Right forelimb (tissue), 1 donor: ENCODE measurements around the gene RAB6B.
"Not testable (repeated sequence)": the region's sequence is repeated elsewhere in the genome, so short reads cannot be mapped to it uniquely, and the experiment has no call there.

ENCODE experiments used
- DNase-seq: peaks from one replicate; pipeline ENCODE4 v3.0.0-alpha.2; 2018

RAB6B gene

GRCh38 chr3:133804896-133805295 lies 90.8 kb downstream of the RAB6B start:
- no peak for DNase-seq

GRCh38 chr3:133803469-133803868 lies 92.2 kb downstream of the RAB6B start:
- no peak for DNase-seq

GRCh38 chr3:133799794-133800585 lies 95.7 kb downstream of the RAB6B start:
- no peak for DNase-seq

- DNase-seq: no peak
These were observed 98.1 kb downstream of the RAB6B start for GRCh38 chr3:133797396-133798105.

- no peak for DNase-seq
These were observed 103.4 kb downstream of the RAB6B start for GRCh38 chr3:133792171-133792763.

GRCh38 chr3:133788024-133788423 lies 107.7 kb downstream of the RAB6B start:
- DNase-seq: no peak

- no peak for DNase-seq
These were observed 111.9 kb downstream of the RAB6B start for GRCh38 chr3:133783762-133784161.

GRCh38 chr3:133782454-133782853 lies 113.2 kb downstream of the RAB6B start:
- no peak for DNase-seq

- DNase-seq: no peak
These were observed 114.1 kb downstream of the RAB6B start for GRCh38 chr3:133781570-133781969.

GRCh38 chr3:133780756-133781155 lies 114.9 kb downstream of the RAB6B start:
- not testable (repeated sequence) for DNase-seq

GRCh38 chr3:133779626-133780203 lies 116.0 kb downstream of the RAB6B start:
- DNase-seq: no peak

- no peak for DNase-seq
These were observed 117.7 kb downstream of the RAB6B start for GRCh38 chr3:133777807-133778568.

GRCh38 chr3:133776794-133777438 lies 118.8 kb downstream of the RAB6B start:
- no peak for DNase-seq

- no peak for DNase-seq
These were observed 119.8 kb downstream of the RAB6B start for GRCh38 chr3:133775835-133776234.

GRCh38 chr3:133775309-133775708 lies 120.4 kb downstream of the RAB6B start:
- no peak for DNase-seq
